ENCODE measurements around the gene IL27RA. TPM values are rescaled to one million over a fixed set of nuclear protein-coding genes. Genes with fewer than 3 reads are reported as not detected.

IL27RA gene
- total RNA-seq, 1 experiment from 2014 or later = 2.0 TPM

GRCh38 chr19:13993590-13994300, 37.8 kb upstream of the IL27RA start:
- no peaks in the 10 kb centered on the region for H3K27me3 ChIP-seq (replicated peaks)
- H3K9me3 ChIP-seq (replicated peaks) = no peaks in the 10 kb centered on the region
- no peak for DNase-seq (ENCODE audit: low read depth in 1 of 2, low spot score in 2 of 2)
- H3K36me3 ChIP-seq = peaks cover 9% of the 10 kb centered on the region; the same call in 1 of the 2 replicates
- no peak overlapping the region for H3K4me3 ChIP-seq
- no peaks in the 10 kb centered on the region for H3K4me1 ChIP-seq (replicated peaks)
- no peak overlapping the region for H3K27ac ChIP-seq

DNA sequence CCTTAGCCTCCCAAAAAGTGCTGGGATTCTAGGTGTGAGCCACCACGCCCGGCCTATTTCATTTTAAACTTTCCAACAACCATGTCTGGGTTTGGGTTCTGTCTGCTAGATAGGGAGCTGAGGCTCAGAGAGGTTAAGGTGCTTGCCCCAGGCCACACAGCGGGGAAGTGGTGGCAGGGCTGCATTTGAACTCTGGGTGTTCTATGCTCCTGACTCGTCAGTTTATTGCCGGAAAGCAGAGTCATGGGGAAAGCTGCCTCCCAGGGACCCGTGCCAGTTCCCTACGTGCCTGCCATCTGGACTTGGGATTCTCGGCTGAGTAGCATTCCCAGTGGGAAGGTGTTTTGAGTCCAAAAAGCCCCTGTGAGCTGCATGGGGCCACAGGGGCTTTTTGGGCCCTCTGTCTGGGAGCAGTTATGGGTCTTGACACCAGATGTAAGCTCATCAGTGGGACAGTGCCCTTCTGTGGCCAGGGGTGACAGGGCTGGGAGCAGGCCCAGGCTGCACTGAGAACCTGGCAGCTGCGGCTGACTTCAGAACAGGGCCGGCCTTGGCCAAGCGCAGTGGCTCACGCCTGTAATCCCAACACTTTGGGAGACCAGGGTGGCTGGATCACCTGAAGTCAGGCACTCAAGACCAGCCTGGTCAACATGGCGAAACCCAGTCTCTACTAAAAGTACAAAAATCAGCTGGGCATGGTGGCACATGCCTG, 36.4 kb upstream of the IL27RA start:
- H3K27ac ChIP-seq = no peak overlapping the region
- H3K36me3 ChIP-seq = peaks cover 9% of the 10 kb centered on the region; the same call in 1 of the 2 replicates
- DNase-seq (ENCODE audit: low read depth in 1 of 2, low spot score in 2 of 2) = no peak
- 0 out of 2 replicates have a peak, but pooled peaks cover 3% of the 10 kb centered on the region for H3K9me3 ChIP-seq (replicated peaks)
- no peaks in the 10 kb centered on the region for H3K4me1 ChIP-seq (replicated peaks)
- no peaks in the 10 kb centered on the region for H3K27me3 ChIP-seq (replicated peaks)
- no peak overlapping the region for H3K4me3 ChIP-seq

DNA sequence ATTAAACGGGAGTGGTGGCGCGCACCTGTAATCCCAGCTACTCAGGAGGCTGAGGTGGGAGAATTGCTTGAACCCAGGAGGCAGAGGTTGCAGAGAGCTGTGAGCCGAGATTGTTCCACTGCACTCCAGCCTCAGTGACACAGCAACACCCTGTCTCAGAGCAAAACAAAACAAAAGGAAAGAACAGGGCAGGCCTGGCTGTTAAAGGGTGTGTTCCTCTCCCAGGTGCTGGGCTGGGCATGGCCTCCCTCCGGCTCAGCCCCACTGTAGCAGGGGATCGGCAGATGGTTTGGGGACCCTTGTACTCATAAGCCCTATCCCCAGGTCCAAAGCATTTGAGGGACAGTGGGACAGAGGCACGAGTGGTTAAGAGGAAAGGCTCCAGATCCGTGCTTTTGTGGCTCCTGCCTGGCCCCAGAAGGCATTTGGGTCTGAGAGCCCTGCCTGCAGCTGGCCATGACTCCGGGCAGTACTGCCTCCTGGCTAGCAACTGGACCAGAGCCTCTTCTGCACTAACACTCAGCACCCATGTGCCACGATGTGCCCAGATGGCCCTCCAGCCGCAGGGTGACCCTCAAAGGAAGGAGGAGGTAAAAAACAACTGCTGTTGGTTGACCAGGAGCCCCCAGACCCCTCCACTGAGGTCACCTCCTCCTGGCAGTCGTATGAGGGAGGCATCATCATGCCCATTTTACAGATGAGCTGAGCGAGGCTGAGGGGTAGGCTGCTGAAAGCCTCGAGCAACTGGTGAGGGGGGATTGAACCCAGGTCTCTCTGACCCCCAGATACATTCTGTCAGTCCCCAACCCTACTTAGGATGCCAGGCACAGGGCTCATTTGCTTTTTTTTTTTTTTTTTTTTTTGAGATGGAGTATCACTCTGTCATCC, 35.4 kb upstream of the IL27RA start:
- no peak for DNase-seq (ENCODE audit: low read depth in 1 of 2, low spot score in 2 of 2)
- H3K36me3 ChIP-seq = peaks cover 9% of the 10 kb centered on the region; the same call in 1 of the 2 replicates
- 0 out of 2 replicates have a peak, but pooled peaks cover 3% of the 10 kb centered on the region for H3K9me3 ChIP-seq (replicated peaks)
- no peaks in the 10 kb centered on the region for H3K4me1 ChIP-seq (replicated peaks)
- no peaks in the 10 kb centered on the region for H3K27me3 ChIP-seq (replicated peaks)
- H3K27ac ChIP-seq = no peak overlapping the region
- H3K4me3 ChIP-seq = no peak overlapping the region

GRCh38 chr19:13996928-13997630, 34.5 kb upstream of the IL27RA start:
- Histone ChIP-seq H3K36me3 (peaks cover 9% of the 10 kb centered on the region; the same call in 1 of the 2 replicates), H3K4me3 (no peak overlapping the region), H3K27ac (no peak overlapping the region), H3K27me3 (replicated peaks) (no peaks in the 10 kb centered on the region), H3K9me3 (replicated peaks) (0 out of 2 replicates have a peak, but pooled peaks cover 3% of the 10 kb centered on the region), H3K4me1 (replicated peaks) (no peaks in the 10 kb centered on the region)
- no peak for DNase-seq (ENCODE audit: low read depth in 1 of 2, low spot score in 2 of 2)

DNA sequence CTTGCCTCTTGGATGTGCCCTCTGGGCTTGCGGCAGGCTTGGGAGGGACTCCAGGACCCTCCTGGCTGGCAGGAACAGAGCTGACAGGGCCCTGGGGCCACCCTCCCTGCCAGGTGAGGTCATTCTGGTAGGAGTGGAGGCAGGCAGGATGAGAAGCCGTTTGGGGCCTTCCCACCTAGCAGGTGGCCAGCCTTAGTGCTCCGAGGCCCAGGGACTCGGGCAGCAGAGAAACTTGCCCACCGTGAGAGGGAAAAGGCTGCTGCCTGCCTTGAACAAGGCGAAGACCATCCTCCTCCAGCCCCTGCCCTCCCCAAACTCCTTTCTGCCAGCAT, 34.0 kb upstream of the IL27RA start:
- Histone ChIP-seq H3K27ac (no peak overlapping the region), H3K4me1 (replicated peaks) (no peaks in the 10 kb centered on the region), H3K36me3 (peaks cover 6% of the 10 kb centered on the region; the same call in 1 of the 2 replicates), H3K9me3 (replicated peaks) (0 out of 2 replicates have a peak, but pooled peaks cover 3% of the 10 kb centered on the region), H3K27me3 (replicated peaks) (no peaks in the 10 kb centered on the region), H3K4me3 (no peak overlapping the region)
- no peak for DNase-seq (ENCODE audit: low read depth in 1 of 2, low spot score in 2 of 2)

DNA sequence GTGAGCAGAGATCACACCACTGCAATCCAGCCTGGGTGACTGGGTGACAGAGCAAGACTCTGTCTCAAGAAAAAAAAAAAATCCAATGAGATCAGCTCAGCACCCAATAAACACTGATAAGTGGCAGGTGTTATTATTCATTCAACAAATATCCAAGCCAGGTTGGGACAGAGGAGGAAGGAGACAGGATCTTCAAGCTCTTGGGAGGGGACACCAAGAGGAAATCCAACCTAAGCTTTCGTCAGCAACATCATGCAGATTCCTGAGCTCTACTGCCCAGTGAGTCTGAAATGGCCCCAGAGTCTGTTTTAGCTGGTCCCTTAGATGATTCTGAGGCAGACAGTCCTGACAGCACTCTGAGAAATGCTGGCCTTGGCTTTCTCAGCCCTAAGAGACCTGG, 33.1 kb upstream of the IL27RA start:
- H3K36me3 ChIP-seq = peaks cover 5% of the 10 kb centered on the region; the same call in 1 of the 2 replicates
- H3K9me3 ChIP-seq (replicated peaks) = 0 out of 2 replicates have a peak, but pooled peaks cover 3% of the 10 kb centered on the region
- no peaks in the 10 kb centered on the region for H3K27me3 ChIP-seq (replicated peaks)
- no peak overlapping the region for H3K27ac ChIP-seq
- H3K4me3 ChIP-seq = no peak overlapping the region
- no peaks in the 10 kb centered on the region for H3K4me1 ChIP-seq (replicated peaks)
- DNase-seq (ENCODE audit: low read depth in 1 of 2, low spot score in 2 of 2) = no peak

- H3K36me3 ChIP-seq = peaks cover 4% of the 10 kb centered on the region; the same call in 1 of the 2 replicates
- no peak overlapping the region for H3K27ac ChIP-seq
- DNase-seq (ENCODE audit: low read depth in 1 of 2, low spot score in 2 of 2) = no peak
- no peak overlapping the region for H3K4me3 ChIP-seq
- H3K9me3 ChIP-seq (replicated peaks) = 0 out of 2 replicates have a peak, but pooled peaks cover 3% of the 10 kb centered on the region
- H3K27me3 ChIP-seq (replicated peaks) = no peaks in the 10 kb centered on the region
- no peaks in the 10 kb centered on the region for H3K4me1 ChIP-seq (replicated peaks)
Measured at GRCh38 chr19:13999085-13999484, 32.5 kb upstream of the IL27RA start.

DNA sequence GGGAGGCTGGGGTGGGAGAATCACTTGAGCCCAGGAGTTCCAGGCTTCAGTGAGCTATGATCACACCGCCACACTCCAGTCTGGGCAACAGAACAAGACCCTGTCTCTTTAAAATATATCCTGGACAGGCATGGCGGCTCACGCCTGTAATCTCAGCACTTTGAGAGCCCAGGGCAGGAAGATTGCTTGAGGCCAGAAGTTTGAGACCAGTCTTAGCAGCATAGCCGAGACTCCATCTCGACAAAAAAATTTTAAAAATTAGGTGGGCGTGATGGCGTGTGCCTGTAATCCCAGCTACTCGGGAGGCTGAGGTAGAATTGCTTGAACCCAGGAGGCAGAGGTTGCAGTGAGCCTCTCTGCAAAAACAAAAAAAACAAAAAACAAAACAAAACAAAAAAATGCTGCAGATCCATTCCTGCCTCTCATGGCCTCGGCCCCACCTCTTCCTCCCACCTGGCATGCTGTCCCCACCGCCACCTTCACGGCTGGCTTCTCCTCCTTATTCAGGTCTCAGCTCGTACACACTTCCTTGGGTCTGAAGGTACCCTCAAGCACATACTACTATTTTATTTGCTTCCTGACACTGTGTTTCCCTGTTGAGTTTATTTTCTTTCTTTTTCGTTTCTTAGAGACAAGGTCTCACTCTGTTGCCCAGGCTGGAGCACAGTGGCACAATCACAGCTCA, 30.7 kb upstream of the IL27RA start:
- H3K36me3 ChIP-seq = peaks cover 3% of the 10 kb centered on the region; the same call in 1 of the 2 replicates
- H3K27ac ChIP-seq = no peak overlapping the region
- DNase-seq (ENCODE audit: low read depth in 1 of 2, low spot score in 2 of 2) = no peak
- H3K27me3 ChIP-seq (replicated peaks) = no peaks in the 10 kb centered on the region
- 0 out of 2 replicates have a peak, but pooled peaks cover 3% of the 10 kb centered on the region for H3K9me3 ChIP-seq (replicated peaks)
- no peak overlapping the region for H3K4me3 ChIP-seq
- peaks cover 3% of the 10 kb centered on the region; the same call in 1 of the 2 replicates for H3K4me1 ChIP-seq (replicated peaks)

GRCh38 chr19:14002571-14003250, 28.9 kb upstream of the IL27RA start:
- 0 out of 2 replicates have a peak, but pooled peaks cover 3% of the 10 kb centered on the region for H3K9me3 ChIP-seq (replicated peaks)
- H3K27me3 ChIP-seq (replicated peaks) = no peaks in the 10 kb centered on the region
- no peak overlapping the region for H3K4me3 ChIP-seq
- no peaks in the 10 kb centered on the region for H3K36me3 ChIP-seq
- DNase-seq (ENCODE audit: low read depth in 1 of 2, low spot score in 2 of 2) = no peak
- H3K27ac ChIP-seq = no peak overlapping the region
- peaks cover 8% of the 10 kb centered on the region for H3K4me1 ChIP-seq (replicated peaks)

DNA sequence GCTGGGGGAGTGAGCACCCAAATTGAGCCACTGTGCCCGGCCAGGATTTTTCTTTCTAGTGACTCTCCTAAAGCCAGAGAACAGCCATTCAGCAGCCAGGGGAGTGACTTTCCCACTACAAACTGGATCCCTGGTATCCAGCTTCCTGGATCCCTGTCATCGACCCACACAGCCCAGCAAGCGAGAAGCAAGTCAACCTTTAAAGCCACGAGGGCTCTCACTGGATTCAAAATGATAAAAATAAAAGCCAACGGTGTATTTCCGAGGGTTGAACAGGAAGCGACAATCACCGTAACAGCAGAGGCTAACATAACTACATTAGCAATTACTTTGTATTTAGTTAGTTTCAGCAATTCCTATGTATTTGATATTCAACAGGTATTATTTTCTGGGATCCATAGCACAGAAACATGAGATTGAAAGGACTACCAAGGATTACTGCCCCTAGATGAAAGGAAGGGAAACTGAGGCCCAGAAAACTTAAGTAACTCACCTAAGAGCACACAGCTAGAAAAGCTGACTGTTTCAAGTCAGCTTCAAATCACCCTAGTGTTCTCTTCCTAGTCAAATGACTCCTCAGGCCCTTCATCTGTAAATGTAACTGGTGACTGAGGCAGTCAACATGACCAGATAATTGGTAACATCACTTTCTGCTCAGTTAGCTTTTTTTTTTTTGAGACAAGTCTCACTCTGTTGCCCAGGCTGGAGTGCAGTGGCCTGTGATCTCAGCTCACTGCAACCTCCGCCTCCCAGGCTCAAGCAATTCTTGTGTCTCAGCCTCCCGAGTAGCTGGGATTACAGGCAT, 28.1 kb upstream of the IL27RA start:
- H3K4me1 ChIP-seq (replicated peaks) = peaks cover 8% of the 10 kb centered on the region
- DNase-seq (ENCODE audit: low read depth in 1 of 2, low spot score in 2 of 2) = no peak
- 0 out of 2 replicates have a peak, but pooled peaks cover 3% of the 10 kb centered on the region for H3K9me3 ChIP-seq (replicated peaks)
- no peaks in the 10 kb centered on the region for H3K36me3 ChIP-seq
- H3K27ac ChIP-seq = no peak overlapping the region
- no peaks in the 10 kb centered on the region for H3K27me3 ChIP-seq (replicated peaks)
- H3K4me3 ChIP-seq = no peak overlapping the region

DNA sequence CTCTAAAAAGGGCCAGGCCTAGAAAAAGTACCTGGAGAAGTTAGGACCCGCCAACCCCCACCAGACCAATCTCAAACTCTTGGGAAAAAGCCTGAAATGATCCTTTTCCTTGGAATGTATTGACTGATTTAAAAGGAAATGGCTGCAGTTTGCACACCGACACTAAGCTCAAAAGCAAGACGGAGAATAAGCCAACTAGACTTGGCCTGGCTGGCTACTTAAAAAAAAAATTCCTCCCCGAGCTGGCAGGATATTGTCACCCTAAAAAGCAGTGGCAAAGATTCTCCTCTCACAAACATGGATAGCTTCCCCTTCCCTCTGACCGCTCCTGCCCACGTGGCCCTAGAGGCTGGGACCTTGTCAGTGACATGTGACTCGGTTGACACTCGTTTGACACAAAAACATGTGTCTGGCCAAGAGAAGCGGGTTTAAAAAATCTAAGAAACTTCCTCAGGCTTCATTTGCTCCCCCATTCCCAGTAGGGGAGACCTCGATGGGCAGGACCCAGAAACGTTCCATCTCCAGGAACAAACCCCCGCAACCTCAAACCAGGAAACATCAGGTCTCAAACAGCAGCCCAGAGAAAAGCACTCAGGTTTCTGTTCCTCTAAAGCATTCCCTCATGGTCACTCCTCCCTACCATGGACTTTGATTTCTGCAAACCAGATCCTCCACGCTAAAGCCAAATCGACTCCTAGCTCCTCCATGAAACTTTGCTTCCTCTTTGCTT, 26.8 kb upstream of the IL27RA start:
- no peak for DNase-seq (ENCODE audit: low read depth in 1 of 2, low spot score in 2 of 2)
- H3K27ac ChIP-seq = no peak overlapping the region
- H3K4me3 ChIP-seq = no peak overlapping the region

More for the DNA sequence above, 26.8 kb upstream of the IL27RA start:
- H3K36me3 ChIP-seq = no peaks in the 10 kb centered on the region
- peaks cover 8% of the 10 kb centered on the region for H3K4me1 ChIP-seq (replicated peaks)
- no peaks in the 10 kb centered on the region for H3K9me3 ChIP-seq (replicated peaks)
- no peaks in the 10 kb centered on the region for H3K27me3 ChIP-seq (replicated peaks)

All from SJSA1 (cell line).